ENCODE measurements around the gene CXADR. TPM values are rescaled to one million over a fixed set of nuclear protein-coding genes. Genes with fewer than 3 reads are reported as not detected.
A peak's percentile ranks its signal among the peaks of the same experiment; 100 is the strongest.

The CXADR gene
- total and polyA plus RNA-seq, 9 of the 15 experiments (the other 6 are each of a cell fraction or from before 2014, with no cell fraction given): 0.01 to 0.41 (median 0.14) TPM

- BruUV-seq (replicated peaks): no TSS peak
- WGBS (ENCODE audit: insufficient coverage, low coverage, missing lambda C conversion rate): 2% methylated on average over 9 of the region's 9 CpGs
- no peaks in the 10 kb centered on the region for H3K27me3 ChIP-seq (ENCODE audit: control insufficient read depth in 2 of 2, insufficient read depth in 2 of 2, low read length in 2 of 2)
- H3K4me3 ChIP-seq: peak overlapping the region; percentile 93
- H4K20me1 ChIP-seq (replicated peaks; ENCODE audit: control insufficient read depth, insufficient read depth, low read length): no peaks in the 10 kb centered on the region
- POLR2A ChIA-PET: interaction anchor here (0.8 to 3.6 kb wide), 7 partner anchors 10 to 21 kb away, joined by 3 to 31 read pairs (median 5); no protein-coding TSS in a partner anchor
- H3K9ac ChIP-seq (ENCODE audit: insufficient read depth in 1 of 2, low read depth in 2 of 2, low read length in 2 of 2): peak overlapping the region; percentile 86 to 99
- in situ Hi-C loops (cut with MboI): no loop called here
- peak overlapping the region; percentile 81; the same call in 1 of the 2 replicates for H2AFZ ChIP-seq (ENCODE audit: low read depth, low read length)
- H3K4me2 ChIP-seq (ENCODE audit: insufficient read depth, low read length): peak overlapping the region; percentile 95
- DNase-seq (ENCODE audit: extremely low read depth in 1 of 4, low spot score in 3 of 4): peak in 2 of 4 experiments; percentile 6 to 40
- TF ChIP-seq NEUROD1 (IDR thresholded peaks at IDR 0.05; ENCODE audit: borderline replicate concordance, low read depth, low read length, partially characterized antibody) (no peak), ZSCAN29 (IDR thresholded peaks at IDR 0.05) (no peak), NFE2L1 (tag; IDR thresholded peaks at IDR 0.05; ENCODE audit: borderline replicate concordance, low read depth) (no peak), ZNF253 (CRISPR knock-in tag; conservative IDR thresholded peaks at IDR 0.05) (no peak)
- TF ChIP-seq, protein P1, sequence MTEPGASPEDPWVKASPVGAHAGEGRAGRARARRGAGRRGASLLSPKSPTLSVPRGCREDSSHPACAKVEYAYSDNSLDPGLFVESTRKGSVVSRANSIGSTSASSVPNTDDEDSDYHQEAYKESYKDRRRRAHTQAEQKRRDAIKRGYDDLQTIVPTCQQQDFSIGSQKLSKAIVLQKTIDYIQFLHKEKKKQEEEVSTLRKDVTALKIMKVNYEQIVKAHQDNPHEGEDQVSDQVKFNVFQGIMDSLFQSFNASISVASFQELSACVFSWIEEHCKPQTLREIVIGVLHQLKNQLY (CRISPR knock-in tag; conservative IDR thresholded peaks at IDR 0.05): no peak
- TF ChIP-seq, protein P2, sequence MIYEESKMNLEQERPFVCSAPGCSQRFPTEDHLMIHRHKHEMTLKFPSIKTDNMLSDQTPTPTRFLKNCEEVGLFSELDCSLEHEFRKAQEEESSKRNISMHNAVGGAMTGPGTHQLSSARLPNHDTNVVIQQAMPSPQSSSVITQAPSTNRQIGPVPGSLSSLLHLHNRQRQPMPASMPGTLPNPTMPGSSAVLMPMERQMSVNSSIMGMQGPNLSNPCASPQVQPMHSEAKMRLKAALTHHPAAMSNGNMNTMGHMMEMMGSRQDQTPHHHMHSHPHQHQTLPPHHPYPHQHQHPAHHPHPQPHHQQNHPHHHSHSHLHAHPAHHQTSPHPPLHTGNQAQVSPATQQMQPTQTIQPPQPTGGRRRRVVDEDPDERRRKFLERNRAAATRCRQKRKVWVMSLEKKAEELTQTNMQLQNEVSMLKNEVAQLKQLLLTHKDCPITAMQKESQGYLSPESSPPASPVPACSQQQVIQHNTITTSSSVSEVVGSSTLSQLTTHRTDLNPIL (CRISPR knock-in tag; IDR thresholded peaks at IDR 0.05): no peak
- H3K9me3 ChIP-seq (replicated peaks; ENCODE audit: control insufficient read depth, insufficient read depth, low read depth, low read length): no peaks in the 10 kb centered on the region
- intact Hi-C loops (cut with micrococcal nuclease): no loop called here
- H3K4me1 ChIP-seq (replicated peaks in 1 of 2; ENCODE audit: control insufficient read depth in 2 of 2, insufficient read depth in 2 of 2, low read length in 2 of 2): peaks cover 2 to 15% of the 10 kb centered on the region in 2 experiments; a peak in 4 of 5 replicates
- peaks cover 67% of the 10 kb centered on the region for H3K79me2 ChIP-seq (ENCODE audit: control insufficient read depth, insufficient read depth, low read length)
- ATAC-seq: peak; percentile 23
- H3K27ac ChIP-seq (ENCODE audit: extremely low read depth, low read depth, low read length): peak overlapping the region; percentile 97
- FAIRE-seq: peak; percentile 35
- H3K9me1 ChIP-seq (ENCODE audit: control insufficient read depth, insufficient read depth, low read length): no peaks in the 10 kb centered on the region
- peaks cover 50% of the 10 kb centered on the region for H3K36me3 ChIP-seq (ENCODE audit: control insufficient read depth, insufficient read depth, low read length)
- CTCF ChIA-PET (ENCODE audit: low intra/inter-chr PET ratio): no interaction called here
These were observed 98.1 kb downstream of the CXADR start for GRCh38 chr21:17610911-17611310.

Data from K562 (cell line).